Adipocyte (in vitro differentiated cells): Measurements from ENCODE around the gene SKIC2.
A peak's percentile ranks its signal among the peaks of the same experiment; 100 is the strongest.
"Not testable (repeated sequence)": the region's sequence is repeated elsewhere in the genome, so short reads cannot be mapped to it uniquely, and the experiment has no call there.

Experiments used
- DNase-seq: peaks from one replicate; pipeline ENCODE4 v3.0.0-alpha.2; 2015; ENCODE audit warnings: low read depth
- H3K27me3 ChIP-seq: replicated peaks from 2 replicates; pipeline ENCODE4 v1.7.0; 2013; ENCODE audit warnings: mild to moderate bottlenecking, low read length, moderate library complexity; ENCODE audit not compliant: control insufficient read depth, insufficient read depth
- H3K36me3 ChIP-seq: 2 replicates; pipeline ENCODE4 v1.7.0; 2013; ENCODE audit warnings: low read length, mild to moderate bottlenecking, moderate library complexity; ENCODE audit not compliant: control insufficient read depth, insufficient read depth, severe bottlenecking
- H3K4me1 ChIP-seq: 2 replicates; pipeline ENCODE4 v1.7.0; 2013; ENCODE audit warnings: mild to moderate bottlenecking, low read length, moderate library complexity; ENCODE audit not compliant: control insufficient read depth, insufficient read depth
- H3K4me3 ChIP-seq: 2 replicates; pipeline ENCODE4 v1.7.0; 2013; ENCODE audit warnings: mild to moderate bottlenecking, low read length, moderate library complexity
- H3K9ac ChIP-seq: 2 replicates; pipeline ENCODE4 v1.7.0; 2013; ENCODE audit warnings: mild to moderate bottlenecking, low read length, moderate library complexity
- H3K9me3 ChIP-seq: 2 replicates; pipeline ENCODE4 v1.7.0; 2013; ENCODE audit warnings: mild to moderate bottlenecking, low read length, moderate library complexity; ENCODE audit not compliant: control insufficient read depth

The SKIC2 gene

GRCh38 chr6:31971279-31971992, 12.5 kb downstream of the SKIC2 start:
- Histone ChIP-seq H3K9me3 (no peaks in the 10 kb centered on the region), H3K27me3 (no peaks in the 10 kb centered on the region), H3K4me1 (peaks cover 33% of the 10 kb centered on the region), H3K4me3 (peak overlapping the region; percentile 87), H3K9ac (peak overlapping the region; percentile 96), H3K36me3 (peaks cover 39% of the 10 kb centered on the region)
- no peak for DNase-seq

- Histone ChIP-seq H3K9ac (peak within 1 kb of the TSS; percentile 96), H3K9me3 (no peaks in the 10 kb centered on the region), H3K27me3 (no peaks in the 10 kb centered on the region), H3K4me3 (peak within 1 kb of the TSS; percentile 87), H3K4me1 (peaks cover 33% of the 10 kb centered on the region), H3K36me3 (peaks cover 32% of the 10 kb centered on the region)
- peak; percentile 99 for DNase-seq
Observed at GRCh38 chr6:31971993-31972708, 13.2 kb downstream of the SKIC2 start, which contains the start of gene DXO. DXO (minus strand) TSS chr6:31972138; CDS start chr6:31971675, 463 bp downstream.

- Histone ChIP-seq H3K9me3 (no peaks in the 10 kb centered on the region), H3K36me3 (peaks cover 25% of the 10 kb centered on the region), H3K4me1 (peaks cover 33% of the 10 kb centered on the region), H3K4me3 (peak overlapping the region; percentile 87), H3K9ac (peak overlapping the region; percentile 96), H3K27me3 (no peaks in the 10 kb centered on the region)
- peak; percentile 66 for DNase-seq
Observed at GRCh38 chr6:31972709-31973350, 13.9 kb downstream of the SKIC2 start.

GRCh38 chr6:31976065-31976464, 17.1 kb downstream of the SKIC2 start:
- not testable (repeated sequence) for H3K4me3 ChIP-seq, DNase-seq, H3K27me3 ChIP-seq, H3K9ac ChIP-seq, H3K9me3 ChIP-seq
- Histone ChIP-seq H3K4me1 (peaks cover 20% of the 10 kb centered on the region), H3K36me3 (peaks cover 12% of the 10 kb centered on the region)

GRCh38 chr6:31977816-31978431, 18.9 kb downstream of the SKIC2 start:
- Histone ChIP-seq H3K27me3 (no peaks in the 10 kb centered on the region), H3K9ac (no peak overlapping the region)
- no peak for DNase-seq

GRCh38 chr6:31978831-31979230, 19.9 kb downstream of the SKIC2 start:
- H3K4me1 ChIP-seq = peaks cover 3% of the 10 kb centered on the region
- no peak for DNase-seq
- H3K9me3 ChIP-seq = no peaks in the 10 kb centered on the region
- peaks cover 12% of the 10 kb centered on the region for H3K36me3 ChIP-seq
- H3K27me3 ChIP-seq = no peaks in the 10 kb centered on the region
- no peak overlapping the region for H3K9ac ChIP-seq
- no peak overlapping the region for H3K4me3 ChIP-seq

More at GRCh38 chr6:31977816-31978431, 18.9 kb downstream of the SKIC2 start:
- Histone ChIP-seq H3K4me3 (no peak overlapping the region), H3K36me3 (peaks cover 12% of the 10 kb centered on the region), H3K9me3 (no peaks in the 10 kb centered on the region), H3K4me1 (peaks cover 12% of the 10 kb centered on the region)

GRCh38 chr6:31979238-31979898, 20.4 kb downstream of the SKIC2 start:
- Histone ChIP-seq H3K27me3 (no peaks in the 10 kb centered on the region), H3K9me3 (no peaks in the 10 kb centered on the region), H3K36me3 (peaks cover 12% of the 10 kb centered on the region), H3K4me1 (peaks cover 3% of the 10 kb centered on the region), H3K9ac (no peak overlapping the region), H3K4me3 (no peak overlapping the region)
- no peak for DNase-seq

- not testable (repeated sequence) for H3K4me3 ChIP-seq, H3K27me3 ChIP-seq, DNase-seq
Observed at GRCh38 chr6:31980195-31980876, 21.4 kb downstream of the SKIC2 start.

GRCh38 chr6:31980998-31981397, 22.0 kb downstream of the SKIC2 start:
- not testable (repeated sequence) for H3K4me3 ChIP-seq, H3K4me1 ChIP-seq, DNase-seq, H3K9me3 ChIP-seq, H3K27me3 ChIP-seq, H3K9ac ChIP-seq
- peaks cover 12% of the 10 kb centered on the region for H3K36me3 ChIP-seq

More at GRCh38 chr6:31980195-31980876, 21.4 kb downstream of the SKIC2 start:
- H3K4me1 ChIP-seq, H3K9ac ChIP-seq, H3K9me3 ChIP-seq: not testable (repeated sequence)
- peaks cover 12% of the 10 kb centered on the region for H3K36me3 ChIP-seq

- H3K9ac ChIP-seq, H3K27me3 ChIP-seq, H3K4me3 ChIP-seq, H3K4me1 ChIP-seq, H3K9me3 ChIP-seq, DNase-seq: not testable (repeated sequence)
- peaks cover 12% of the 10 kb centered on the region for H3K36me3 ChIP-seq
Observed at GRCh38 chr6:31981744-31982143, 22.8 kb downstream of the SKIC2 start, which contains the start of gene C4A. C4A (plus strand) TSS chr6:31982057; CDS start chr6:31982108, 51 bp downstream.
